Sigmoid colon (tissue), 3 donors: ENCODE measurements around the gene POLR1E.
"Not testable (repeated sequence)": the region's sequence is repeated elsewhere in the genome, so short reads cannot be mapped to it uniquely, and the experiment has no call there.

Source experiments
- CTCF ChIP-seq, 4 experiments: fragments of 450-650 bp in 3 of 4; fragments of 200-600 bp in 1 of 4; IDR thresholded peaks; one replicate each; pipeline ENCODE4 v1.5.1; 2016 to 2019; ENCODE audit warnings: antibody characterized with exemption in 4 of 4, mild to moderate bottlenecking in 3 of 4, moderate library complexity in 2 of 4
- POLR2A ChIP-seq, 2 donors: fragments of 450-650 bp; IDR thresholded peaks; one replicate each; pipeline ENCODE4 v1.6.1; 2016; ENCODE audit warnings: antibody characterized with exemption in 2 of 2, mild to moderate bottlenecking in 2 of 2, moderate library complexity in 2 of 2

GRCh38 chr9:37477987-37478619 lies 7.6 kb upstream of the POLR1E start:
- not testable (repeated sequence) for TF ChIP-seq CTCF, POLR2A (IDR thresholded peaks at IDR 0.05)
